EL (cell line): ENCODE measurements around the gene FBXO38.

Experiments used
- DNase-seq: peaks from one replicate; pipeline ENCODE4 v3.0.0-alpha.2; 2016

FBXO38 gene

DNA sequence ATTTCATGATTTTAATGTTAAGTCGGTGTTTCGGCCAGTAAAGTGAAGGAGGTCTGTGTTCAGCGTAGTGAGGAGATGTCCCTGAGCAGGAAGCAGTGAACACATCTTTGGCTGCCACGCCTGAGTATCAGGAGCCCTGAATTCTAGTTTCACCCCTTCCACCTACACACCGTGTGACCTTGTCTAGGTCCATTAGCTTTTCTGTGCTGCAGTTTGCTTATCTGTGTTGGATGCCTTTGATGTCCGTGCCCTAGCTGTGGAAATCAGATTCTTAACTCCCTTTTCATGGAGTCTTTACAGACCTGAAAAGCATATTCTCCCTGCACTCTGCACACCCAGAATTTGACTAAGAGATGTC is 601 bp downstream of the FBXO38 start:
- DNase-seq: no peak

- DNase-seq: no peak
These were observed 1.3 kb downstream of the FBXO38 start for GRCh38 chr5:148385094-148385493.

DNA sequence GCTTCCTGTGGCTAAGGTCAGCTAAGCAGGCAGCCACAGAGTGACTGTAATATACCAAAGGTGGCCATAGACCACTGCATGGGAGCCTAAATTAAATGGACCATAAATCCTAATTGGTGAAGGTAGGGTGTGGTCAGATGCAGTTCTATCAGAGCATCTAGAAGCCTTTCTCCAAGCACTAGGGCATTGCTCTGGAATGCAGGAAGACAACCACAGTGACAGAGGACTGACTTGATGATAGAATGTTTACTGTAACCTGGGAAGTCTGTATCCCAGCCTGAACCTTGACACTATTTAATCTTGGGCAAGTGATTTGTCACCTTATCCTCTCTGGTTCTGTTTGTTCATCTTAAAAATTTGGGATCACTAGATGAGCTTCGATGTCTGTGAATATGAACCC is 2.3 kb downstream of the FBXO38 start:
- peak; percentile 33 for DNase-seq

- DNase-seq: peak; percentile 92
These were observed 3.6 kb downstream of the FBXO38 start for GRCh38 chr5:148387325-148387724.

- DNase-seq: no peak
These were observed 4.9 kb downstream of the FBXO38 start for GRCh38 chr5:148388696-148389095.

DNA sequence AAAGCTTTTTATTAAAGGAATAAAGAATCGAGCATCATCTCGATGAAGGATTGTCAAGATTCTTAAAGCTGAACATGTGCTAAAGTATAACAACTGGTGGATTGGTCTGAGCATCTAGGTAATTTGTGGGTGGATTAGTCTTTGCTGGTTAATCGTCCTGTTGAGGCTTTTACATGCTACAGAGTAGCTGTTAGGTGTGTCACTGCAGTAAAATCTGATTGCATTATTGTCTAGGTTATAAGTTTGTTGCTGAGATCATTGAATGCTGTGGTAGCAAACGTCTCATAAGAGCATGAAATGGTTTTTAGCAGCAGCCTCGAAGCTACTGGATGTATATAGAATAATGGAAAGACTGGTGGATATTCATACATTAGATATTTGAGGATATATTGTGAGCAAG is 7.2 kb downstream of the FBXO38 start:
- no peak for DNase-seq

GRCh38 chr5:148391422-148391821 is 7.7 kb downstream of the FBXO38 start:
- DNase-seq: no peak

GRCh38 chr5:148393390-148393741 is 9.6 kb downstream of the FBXO38 start:
- no peak for DNase-seq

- no peak for DNase-seq
These were observed 10.8 kb downstream of the FBXO38 start for GRCh38 chr5:148394587-148395019.

- no peak for DNase-seq
These were observed 11.3 kb downstream of the FBXO38 start for GRCh38 chr5:148395031-148395430.

DNA sequence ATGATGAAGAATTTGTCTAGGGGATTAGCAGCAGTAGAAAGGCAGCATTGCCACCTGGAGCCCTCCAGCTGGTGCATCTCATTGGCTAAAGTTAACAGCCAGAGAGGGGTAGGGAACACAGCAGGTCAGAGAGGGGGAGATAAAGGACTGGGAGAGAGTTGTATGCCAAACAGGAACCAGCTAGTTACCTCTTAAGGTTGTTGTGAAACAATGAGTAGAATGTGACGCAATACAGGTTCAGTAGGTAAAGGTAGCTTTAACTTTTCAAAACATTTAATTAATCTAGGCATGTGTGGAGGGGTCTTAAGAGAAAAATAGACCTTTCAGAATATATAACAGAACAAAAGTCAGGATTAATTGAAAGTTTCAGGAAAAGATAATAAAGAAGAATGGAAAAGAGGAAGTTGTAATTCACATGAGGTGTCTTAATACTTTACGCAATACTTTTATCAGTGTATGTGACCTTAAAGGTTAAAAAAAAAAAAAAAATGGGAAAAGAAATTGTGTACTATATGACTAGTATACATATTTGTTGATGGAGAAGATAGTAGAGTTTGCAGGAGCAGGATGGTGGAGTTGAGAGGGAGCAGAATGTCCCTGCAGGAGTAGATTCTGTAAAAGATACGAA is 14.3 kb downstream of the FBXO38 start:
- no peak for DNase-seq

DNA sequence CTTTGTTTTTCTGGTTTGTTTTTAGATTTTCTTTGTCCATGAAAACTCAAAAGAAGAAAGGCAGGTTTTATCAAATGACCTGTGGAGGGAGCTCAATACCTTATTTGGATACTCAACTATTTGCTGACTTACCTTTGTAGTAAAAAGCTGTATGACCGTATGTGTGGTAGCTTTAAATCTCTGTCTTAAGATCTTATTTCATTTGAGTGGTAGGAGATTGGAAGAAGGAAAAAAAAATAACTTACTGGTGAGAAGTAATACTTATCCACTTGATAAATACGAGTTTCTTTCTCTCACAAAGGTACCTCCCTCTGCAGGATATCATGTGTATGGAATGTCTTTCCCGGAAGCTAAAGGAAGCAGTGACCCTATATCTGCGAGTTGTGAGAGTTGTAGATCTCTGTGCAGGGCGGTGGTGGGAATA is 15.0 kb downstream of the FBXO38 start:
- no peak for DNase-seq

- DNase-seq: peak; percentile 11
These were observed 17.8 kb downstream of the FBXO38 start for GRCh38 chr5:148401604-148402003.

GRCh38 chr5:148403344-148403743 is 19.6 kb downstream of the FBXO38 start:
- no peak for DNase-seq

DNA sequence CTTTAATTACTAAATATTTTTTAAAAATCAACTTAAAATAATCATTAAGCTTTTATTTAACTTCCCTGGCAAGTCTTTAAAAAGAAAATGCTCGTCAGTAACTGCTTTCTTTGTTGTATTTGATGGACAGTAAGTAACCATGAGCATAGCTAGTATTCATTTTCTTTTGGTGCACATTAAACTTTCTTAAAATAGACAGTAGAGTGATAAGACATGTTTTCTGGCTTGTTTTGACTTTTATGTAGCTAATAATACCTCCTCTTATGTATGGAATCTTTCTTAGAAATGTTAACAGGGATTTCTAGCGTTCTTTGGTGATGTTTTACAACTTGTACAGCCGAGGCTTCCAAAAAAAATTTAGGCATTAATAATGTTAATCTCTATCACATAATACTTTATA is 22.6 kb downstream of the FBXO38 start:
- no peak for DNase-seq

GRCh38 chr5:148408092-148408491 is 24.3 kb downstream of the FBXO38 start:
- DNase-seq: no peak

DNA sequence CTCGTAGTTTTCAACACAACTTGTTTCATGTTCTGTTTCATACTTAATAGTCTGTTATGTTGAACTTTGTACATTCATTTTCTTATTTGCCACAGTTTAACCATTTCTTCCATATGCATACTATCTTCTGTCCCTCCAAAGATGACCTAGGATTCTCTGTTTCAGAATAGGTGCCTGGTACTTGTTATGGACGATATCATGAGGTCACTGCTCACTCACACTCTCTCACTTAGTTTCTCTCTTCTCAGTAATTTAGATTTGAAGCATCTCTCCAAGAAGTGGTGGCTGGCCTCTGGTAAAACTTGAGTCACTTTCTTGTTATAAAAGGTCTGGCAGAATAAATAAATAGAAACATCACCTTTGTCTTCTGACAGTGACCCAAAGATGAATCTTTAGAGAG is 28.4 kb downstream of the FBXO38 start:
- DNase-seq: no peak

DNA sequence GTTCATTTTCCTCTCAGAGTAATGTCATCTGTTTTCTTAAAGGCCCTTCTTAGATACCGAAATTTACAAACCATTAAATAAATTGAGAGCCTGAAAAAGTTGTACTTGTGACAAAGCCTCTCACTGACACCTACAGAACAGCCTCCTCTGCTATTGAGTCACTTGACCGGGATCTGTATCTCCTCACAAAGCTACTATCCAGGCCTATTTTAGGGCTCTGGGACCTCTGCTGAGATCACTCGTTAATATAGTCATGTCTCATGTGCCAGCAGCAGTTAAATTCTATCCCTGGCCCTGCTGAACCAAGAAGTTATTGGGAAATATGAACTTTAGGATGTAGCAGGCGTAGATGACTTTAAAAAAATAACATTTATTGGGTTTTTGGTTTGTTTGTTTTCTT is 31.1 kb downstream of the FBXO38 start:
- DNase-seq: no peak

DNA sequence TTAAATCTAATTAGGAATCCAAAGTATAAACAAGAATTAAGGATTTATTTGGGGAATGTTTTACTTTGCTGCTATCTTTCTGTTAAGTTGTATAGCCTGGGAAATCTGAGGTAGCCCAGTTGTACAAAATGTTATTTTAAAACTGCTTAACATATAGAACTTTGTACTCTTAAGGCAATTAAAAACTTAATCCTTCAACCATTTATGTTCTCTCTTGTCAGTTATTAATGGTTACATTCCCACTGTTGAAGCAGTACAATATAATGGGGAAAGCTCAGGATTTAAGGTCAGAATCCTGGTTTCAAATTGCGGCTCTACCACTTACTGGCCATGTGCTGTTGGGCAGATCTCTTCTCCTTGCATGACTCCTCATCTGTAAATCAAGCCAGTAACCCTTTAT is 32.7 kb downstream of the FBXO38 start:
- no peak for DNase-seq

DNA sequence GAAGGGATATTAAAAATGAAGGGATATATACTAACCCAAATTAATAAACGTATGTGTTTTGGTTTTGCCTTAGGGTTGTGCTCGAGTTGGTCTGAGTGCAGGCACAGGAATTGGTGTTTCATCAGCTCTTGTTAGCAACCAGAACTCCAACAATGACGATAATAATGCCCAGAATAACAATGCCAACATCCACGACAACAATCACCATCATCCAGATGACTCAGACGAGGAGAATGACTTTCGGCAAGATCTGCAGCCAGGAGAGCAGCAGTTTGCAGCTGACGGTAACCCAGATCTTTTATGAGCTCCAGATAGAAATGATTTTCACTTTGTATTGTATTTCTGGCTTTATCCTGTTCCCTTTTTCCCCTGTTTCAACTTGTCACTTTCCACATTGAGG is 33.2 kb downstream of the FBXO38 start:
- DNase-seq: peak; percentile 57

GRCh38 chr5:148418511-148418910 is 34.8 kb downstream of the FBXO38 start:
- DNase-seq: no peak

DNA sequence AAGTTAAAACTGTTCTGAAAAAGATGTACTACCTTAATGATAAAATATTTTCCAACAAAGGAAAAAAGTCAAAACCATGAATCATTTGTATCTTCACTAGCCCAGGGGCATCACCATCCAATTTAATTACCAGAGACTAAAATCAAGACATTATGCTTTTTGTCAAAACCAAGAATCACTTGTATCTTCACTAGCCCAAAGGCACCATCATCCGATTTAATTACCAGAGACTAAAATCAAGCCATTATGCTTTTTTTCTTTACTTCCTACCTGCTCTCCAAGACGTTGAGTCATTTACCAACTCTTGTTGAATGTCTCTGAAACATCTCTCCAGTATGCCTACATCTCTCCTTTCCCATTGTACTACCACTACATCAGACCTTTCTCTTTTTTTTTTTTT is 37.9 kb downstream of the FBXO38 start:
- no peak for DNase-seq

DNA sequence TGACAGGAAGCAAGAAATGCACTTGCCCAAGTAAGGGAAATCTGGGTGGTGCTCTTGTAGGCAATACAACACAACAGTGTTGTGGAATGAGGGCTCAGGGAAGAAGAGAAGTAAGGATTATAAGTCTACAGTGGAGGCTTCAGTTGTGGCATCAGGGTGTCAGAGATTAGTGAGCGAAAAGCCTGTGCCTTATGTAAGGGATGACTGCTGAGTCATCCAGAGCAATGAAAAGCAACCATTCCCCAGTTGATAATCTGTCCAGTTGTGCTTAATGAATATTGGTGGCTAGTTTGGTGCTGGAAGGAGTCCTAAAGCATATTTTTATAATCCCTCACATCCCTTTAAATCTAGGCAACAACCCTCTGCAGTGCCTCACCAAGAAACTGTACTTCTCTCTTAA is 42.0 kb downstream of the FBXO38 start:
- no peak for DNase-seq

DNA sequence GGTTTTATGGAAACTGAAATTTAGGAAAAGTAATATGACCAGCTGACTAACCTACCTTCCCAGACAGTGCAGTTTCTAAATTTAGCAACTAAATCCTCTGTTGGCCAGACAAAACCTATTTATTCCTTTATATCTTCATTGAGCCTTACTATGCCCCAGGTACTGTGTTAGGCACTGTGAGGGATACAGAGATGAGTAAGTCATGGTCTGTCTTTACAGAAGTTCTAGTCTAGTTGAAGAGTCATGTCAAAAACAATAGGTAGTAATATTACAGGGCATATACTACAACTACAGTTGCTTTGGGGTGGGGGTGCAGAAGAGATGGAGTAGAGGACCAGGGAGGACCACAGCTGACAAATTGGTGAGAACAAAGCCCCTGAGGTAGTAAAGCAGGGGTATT is 42.8 kb downstream of the FBXO38 start:
- DNase-seq: no peak

GRCh38 chr5:148427370-148428042 is 43.7 kb downstream of the FBXO38 start:
- no peak for DNase-seq
